HG03565 (cell line): ENCODE results near the gene TFIP11.

Source experiments
- ATAC-seq: cut with Tn5 transposase; IDR thresholded peaks from one replicate; pipeline ENCODE4 v1.9.1; 2021; ENCODE audit warnings: mild to moderate bottlenecking, moderate library complexity; ENCODE audit not compliant: unreplicated experiment

The TFIP11 gene

DNA sequence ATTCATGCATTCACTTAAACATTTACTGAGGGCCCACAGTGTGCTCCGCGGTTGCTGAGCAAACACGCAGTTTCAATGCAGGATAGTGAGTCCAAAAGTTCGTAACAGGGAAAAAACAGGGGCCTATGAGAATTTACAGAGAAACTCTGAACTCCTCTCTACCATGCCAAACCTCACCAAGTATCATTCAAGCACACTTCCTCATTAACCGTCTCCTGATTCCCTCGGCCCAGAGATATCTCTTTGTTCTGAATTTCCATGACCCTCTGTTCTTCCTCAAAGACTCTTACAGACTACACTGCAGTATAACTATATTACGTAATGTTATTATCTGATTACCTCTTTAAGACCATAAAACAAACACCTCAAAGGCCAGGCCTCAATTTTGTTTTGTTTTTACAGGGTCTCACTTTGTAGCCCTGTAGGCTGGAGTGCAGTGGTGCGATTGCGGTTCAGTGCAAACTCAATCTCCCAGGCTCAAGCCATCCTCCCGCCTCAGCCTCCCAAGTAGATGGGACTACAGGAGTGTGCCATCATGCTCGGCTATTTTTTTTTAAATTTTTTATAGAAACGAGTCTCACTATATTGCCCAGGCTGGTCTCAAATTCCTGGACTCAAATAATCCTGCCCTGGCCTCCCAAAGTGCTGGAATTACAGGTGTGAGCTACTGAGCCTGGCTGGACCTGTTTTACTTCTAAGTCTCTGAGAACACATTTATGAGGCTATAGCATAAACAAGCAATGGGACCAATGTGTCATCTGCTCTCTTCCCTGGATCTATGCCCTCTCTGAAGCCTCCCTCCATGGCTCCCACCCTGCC, 32.3 kb downstream of the TFIP11 start:
- ATAC-seq, result no peak

DNA sequence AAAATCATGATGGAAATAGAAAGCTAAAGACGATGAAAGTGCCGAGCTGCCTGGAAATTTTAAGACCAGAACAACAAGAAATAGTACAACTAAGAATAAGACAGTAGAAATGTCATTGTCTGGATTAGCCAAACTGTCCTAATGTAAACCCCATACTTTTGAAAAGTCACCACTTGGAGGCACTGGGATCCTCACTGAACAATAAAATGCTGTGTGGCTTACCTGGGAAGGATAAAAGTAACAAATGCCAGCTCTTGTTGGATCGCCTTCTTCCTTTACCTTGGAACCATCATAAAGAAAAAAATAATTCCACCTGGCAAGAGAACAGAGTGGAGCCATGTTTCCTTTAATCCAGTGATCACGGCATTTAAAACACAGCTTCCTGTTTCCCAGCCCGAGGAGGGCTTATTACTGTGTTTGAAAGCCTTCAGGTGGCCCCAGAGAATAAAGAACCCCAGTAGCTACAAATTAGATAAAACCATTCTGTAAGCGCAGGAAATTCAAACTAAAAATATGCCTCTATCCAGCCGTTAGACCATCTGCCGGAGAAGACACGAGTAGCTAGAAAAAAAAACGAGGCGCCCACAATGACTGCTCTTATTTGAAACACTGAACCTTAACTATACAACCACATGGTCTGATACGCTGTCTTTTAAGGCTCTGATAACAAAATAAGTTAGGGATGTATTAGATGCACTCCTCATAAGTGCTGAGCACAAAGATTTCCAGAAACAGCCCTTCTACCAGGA, 33.1 kb downstream of the TFIP11 start:
- ATAC-seq, result no peak

DNA sequence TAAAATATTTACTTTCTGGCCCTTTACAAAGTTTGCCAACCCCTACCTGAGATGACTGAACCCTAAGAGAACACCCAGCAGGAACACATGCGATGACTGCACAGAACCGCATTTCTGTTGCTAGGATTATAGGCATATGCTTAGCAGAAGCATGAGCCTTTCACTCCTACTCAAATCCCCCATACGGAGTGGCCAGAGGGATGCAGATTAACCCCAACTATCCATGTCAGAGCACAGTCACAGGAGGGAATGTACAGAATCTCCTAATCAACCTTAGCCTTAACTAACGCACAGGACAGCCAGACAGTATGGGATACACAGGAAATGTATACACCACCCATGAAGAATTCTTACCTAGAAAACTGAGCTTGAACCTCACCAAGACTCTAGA, 34.9 kb downstream of the TFIP11 start:
- no peak for ATAC-seq

DNA sequence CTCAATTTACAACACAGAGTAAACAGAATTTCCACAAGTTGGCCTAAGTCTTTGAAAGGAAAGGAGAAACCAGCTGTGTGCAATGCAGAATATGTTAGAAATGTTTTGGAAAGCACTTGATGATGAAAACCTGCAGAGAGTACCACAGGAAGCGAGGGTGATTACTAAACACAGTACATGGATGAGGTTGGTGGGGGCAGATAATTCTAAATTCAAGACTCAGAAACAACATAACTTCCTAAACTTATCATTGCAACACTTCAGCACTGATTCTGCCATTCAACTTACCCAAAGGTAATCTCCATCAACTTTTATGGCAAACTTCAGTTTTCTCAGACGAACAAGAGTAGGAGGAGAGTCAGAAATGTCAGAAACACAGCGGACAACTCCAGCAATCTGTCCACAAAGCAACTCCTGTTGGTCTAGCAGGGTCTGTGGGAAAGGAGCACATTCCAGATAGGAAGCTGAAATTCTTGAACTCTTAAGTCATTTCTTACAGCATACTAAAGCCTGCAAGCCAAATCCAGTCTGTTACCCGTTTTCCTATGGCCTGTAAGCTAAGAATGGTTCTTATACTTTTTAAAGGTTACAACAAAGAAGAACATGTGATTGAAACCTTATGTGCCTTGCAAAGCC, 35.5 kb downstream of the TFIP11 start:
- ATAC-seq, result no peak

DNA sequence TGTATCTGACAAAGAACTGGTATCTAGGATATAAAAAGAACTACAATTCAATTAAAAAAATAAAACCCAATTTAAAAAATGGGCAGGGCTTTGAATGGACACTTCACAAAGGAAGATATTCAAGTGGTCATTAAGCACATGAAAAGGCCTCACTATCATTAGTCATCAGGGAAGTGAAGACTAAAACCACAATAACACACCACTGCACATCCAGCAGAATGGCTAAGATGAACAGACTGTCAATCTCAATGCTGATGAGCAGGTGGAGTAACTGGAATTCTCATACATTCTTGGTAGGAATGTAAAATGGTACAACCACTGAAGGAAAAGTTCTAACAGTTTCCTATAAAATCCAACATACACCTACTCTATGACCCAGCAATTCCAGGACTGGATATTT, 37.6 kb downstream of the TFIP11 start:
- no peak for ATAC-seq

DNA sequence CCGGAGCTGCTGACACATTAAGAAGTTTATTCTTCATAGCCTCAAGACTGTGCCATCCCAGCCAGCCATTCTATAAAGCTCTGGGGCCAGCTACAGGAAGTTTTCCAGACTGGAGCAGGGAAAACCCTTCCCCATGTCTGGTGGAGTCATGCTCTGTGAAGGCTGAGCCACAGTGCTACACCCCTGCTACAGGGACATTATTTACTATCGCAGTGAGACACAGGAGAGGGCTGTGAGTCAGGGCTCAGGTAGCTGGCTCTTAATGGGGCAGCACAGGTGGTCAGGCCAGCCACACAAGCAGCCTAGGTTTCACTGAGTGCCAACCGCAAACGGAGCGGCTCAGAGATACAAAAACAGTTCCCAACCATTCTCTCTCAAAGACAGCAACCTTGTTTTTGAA, 40.8 kb downstream of the TFIP11 start:
- ATAC-seq, result no peak

DNA sequence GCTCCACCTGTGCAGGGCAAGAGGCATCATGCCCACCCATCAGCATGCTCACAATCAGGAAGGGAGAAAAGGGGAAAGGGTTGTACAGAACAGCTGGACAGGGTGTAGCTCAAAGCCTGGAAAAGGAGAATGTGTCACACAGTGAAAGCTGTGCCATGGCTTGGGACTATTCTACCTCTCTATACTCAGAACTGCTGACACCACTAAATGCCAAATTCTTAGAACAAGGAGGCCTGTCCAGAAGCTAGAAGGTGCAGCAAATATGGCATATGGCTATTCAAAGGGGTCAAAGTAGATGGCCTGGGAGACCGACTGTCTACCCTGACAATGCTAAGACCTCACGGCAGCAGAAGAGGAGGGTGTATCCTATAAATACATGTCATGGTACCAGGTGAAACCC, 41.5 kb downstream of the TFIP11 start:
- ATAC-seq, result no peak

DNA sequence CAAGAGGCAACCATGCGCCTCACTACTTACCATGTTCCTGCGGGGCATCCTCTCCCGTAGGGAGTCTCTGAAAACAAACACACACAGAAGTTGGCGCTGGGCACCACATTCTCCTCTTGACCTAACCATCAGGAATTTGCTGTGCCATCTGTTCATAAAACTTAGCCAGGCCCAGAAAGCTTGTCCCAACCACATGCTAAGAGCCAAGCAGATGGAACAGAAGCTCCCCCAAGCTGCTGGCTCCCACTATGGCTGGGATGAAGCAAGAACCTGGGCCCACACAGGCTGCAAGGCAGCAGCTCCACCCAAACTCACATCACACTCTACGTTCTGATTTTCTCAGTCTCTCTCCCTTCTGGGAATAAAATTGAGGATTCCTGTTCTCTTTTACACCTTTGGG, 46.1 kb downstream of the TFIP11 start:
- ATAC-seq, result no peak

DNA sequence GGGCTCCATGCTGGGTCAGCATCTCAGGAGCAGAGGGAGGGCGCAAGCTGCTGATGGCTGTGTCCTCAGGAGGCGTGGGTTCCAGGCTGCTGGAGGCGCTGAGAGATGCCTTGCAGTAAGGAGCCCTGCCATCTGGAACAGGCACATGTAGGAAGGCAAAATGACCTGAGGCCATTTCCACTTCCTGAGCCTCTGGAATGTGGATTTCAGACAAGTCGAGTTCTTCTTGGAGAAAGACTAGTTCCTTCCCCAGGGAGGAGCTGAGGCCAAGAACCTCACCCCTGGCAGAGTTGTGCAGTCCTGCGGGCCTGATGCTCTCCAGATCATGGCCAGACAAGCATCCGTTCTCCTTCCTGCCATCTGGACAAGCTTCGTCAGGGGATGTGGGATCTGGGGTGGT, 48.0 kb downstream of the TFIP11 start:
- no peak for ATAC-seq

DNA sequence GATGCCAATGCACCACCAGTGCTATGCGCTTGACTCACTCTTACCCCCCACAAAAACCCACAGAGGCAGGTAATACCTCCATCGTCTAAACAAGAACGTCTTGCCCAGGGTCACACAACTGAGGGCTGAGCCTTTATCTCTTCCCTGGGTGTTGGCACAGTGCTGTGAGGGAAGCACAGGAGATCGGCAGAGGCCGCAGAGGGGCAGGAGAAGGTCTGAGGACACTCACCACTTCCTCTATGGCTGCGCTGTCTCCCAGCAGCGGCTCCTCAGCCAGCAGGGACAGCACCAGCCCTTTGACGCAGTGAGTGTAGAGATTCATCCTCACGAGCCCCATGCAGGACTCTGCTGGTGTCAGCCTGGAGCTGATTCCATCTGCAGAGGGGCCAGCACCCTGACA, 48.6 kb downstream of the TFIP11 start:
- ATAC-seq, result no peak

DNA sequence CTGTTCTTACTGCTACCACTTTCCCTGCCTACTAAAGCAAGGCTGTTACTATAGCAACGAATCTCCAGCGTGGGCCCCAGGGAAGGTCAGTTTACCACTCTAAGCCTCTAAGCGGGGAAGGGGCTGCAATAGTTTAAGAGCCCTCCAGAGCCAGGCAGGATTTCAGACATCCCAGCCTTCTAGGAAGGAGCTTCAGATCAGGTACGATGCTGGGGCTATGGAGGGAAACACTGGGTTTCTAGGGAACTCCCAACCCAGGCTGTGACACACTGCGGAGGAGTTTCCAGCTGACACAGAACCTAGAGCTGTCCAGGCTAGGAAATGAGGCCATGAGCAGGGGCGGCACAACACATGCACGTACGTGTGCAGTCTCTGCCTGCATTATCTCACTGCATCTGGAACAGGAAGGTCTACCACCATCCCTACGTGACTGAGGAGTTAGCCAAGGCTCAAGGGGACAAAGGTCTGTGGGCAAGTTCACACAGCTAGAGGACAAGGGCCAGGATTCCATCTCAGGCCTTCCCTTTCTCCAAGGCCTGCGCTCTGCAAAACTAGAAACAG, 49.1 kb downstream of the TFIP11 start:
- no peak for ATAC-seq

DNA sequence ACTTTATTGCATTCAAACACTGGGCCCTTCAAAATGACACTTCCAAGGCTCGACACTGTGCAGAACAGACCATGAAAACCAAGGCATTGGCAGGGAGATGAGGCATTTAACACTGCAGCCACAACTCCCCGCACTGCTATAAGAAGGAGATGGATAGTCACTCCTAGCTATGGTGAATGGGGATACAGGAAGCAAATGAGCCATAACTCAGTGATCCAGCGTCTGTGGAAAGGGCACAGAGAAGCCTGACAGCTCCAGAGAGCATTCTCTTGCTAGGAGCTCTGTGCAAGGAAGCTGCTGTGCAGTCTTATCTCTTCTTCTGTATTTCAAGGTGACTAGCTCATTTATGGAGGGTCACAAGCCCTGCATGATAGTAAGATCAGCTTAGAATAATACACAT, 49.6 kb downstream of the TFIP11 start:
- no peak for ATAC-seq

DNA sequence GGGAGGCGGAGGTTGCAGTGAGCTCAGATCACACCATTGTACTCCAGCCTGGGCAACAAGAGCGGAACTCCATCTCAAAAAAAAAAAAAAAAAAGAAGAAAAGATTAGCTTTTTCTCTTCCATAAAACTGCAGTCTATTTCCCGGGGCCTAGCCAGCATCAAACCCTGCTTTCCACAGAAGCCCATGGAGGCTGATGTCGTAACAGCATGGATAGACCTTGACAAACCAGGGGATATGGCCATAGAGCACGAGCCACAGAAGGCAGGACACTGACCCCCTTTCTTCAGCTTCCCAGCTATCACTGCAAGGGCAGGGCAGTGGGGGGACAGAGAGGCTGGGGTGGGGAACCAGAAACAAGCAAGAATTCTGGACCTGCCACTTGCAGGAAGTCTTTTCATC, 50.2 kb downstream of the TFIP11 start:
- no peak for ATAC-seq

DNA sequence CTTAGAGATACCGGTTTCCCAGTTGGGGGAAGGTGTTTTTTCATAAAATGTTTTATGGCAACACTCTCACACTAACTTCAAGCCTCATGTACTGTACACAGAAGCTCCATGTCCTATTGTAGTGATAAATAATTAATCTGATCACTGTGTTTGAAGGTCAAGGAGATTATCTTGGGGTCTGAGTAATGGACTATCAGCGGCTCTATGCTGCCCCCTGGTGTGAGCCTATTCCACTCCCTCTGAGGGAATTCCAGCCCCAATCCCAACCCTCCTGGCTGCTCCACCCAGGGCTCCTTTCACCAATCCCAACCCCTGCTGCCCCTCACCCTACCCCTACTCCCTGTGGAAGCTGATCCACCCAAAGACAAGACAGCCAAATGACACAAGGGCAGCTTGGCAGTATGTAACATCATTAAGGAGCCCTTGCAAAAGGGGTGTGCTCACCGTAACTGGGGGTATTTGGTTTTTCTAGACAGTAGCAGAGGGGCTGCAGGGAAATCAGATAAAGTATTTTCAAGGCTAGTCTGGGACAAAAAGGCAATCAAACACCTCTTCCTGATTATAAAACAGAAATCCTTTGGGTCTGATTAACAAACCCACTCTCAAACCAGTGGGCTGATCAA, 51.0 kb downstream of the TFIP11 start:
- ATAC-seq, result no peak

DNA sequence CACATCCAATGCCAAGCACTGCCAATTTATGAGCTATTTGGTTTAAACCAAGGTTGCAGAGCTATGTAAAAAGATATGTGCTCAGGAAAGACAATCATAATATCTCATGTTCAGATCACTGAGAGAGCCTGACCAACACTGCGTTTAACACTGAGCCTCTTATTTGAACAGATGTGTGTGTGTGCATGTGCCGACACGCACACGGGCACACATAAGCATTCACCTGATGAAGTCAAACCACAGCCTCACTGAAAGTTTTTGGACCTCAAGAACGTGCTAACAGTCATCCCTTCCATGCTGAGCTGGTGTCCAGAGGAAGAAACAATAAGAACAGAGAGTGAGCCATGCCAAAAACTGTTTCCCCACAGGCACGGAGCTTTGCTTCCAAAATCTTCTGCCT, 52.1 kb downstream of the TFIP11 start:
- no peak for ATAC-seq

DNA sequence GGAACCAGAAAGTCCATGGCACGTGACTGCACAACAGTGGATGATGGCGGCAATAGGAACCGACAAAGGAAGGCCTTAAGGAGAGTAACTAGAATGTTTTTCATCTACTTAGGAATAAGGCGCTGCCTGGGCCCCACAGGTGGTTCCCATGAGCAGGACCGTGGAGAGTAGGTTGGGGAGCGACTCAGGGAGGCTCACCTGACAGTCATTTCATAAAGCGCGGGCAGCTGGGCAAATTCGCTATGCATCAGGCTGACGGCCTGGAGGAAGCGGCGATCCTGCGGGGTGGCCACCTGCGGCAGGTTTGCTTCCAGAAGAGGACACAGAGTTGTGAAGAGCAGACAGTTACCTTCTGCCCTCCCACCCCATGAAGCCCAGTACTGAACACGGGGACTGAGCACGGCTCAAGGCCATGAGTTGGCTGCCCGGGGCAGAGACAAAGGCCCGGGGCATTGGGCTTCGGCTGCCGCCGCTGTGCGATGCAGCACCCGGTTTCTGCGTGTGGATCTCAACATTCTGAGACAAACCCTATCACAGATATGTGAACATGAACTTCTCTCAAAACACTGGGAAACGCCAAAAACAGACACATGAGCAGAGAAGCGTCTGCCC, 54.5 kb downstream of the TFIP11 start:
- no peak for ATAC-seq

DNA sequence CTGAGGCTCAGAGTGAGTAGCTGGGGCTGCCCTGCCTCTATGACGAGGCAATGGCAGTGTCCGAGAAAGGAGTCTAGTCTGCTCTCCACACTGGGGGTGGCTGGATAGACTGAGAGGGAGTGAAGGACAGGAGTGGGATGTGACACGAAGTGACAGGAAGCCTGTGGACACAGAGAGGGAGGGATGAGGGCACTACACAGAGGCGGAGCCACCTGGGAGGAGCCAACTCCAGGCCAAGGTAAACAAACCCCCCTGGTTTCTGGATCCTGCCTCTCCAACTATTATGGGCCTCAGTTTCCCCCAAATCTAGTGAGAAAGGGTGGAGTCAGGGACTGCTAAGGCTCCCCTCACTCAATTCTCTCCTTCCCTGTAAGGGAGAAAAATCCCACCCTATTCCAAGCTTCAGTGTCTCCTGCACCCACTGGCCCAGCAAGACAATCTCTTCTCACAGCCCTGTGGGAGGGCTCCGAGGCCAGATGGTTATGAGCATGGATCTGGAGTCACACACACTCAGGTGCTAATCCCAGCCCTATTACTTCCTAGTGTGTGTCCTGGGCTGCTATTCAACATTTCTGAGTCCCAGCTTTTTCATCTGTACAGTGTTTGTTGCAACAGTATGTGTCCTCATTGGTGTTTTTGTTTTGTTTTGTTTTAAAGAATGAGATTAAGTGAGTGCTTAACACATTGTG, 58.3 kb downstream of the TFIP11 start:
- ATAC-seq, result no peak

DNA sequence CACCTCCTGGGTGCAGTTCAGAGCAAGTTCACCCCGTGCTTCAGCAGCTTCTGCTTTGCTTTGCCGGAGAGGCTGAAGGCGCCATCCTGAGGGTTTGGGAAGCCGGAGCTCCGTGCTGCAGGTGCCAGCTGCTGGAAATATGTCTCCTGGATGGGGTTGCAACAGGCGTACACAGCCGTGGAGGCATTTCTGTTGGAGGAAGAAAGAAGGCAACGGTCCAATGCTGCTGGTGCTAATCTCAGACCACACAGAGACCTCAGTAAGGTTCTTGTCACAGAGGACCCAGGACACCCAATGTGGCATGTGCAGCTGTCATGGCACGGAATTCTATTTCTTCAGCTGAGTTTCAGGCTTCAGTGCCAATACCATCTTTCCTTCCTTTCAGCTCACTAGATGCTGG, 59.1 kb downstream of the TFIP11 start:
- ATAC-seq, result no peak

DNA sequence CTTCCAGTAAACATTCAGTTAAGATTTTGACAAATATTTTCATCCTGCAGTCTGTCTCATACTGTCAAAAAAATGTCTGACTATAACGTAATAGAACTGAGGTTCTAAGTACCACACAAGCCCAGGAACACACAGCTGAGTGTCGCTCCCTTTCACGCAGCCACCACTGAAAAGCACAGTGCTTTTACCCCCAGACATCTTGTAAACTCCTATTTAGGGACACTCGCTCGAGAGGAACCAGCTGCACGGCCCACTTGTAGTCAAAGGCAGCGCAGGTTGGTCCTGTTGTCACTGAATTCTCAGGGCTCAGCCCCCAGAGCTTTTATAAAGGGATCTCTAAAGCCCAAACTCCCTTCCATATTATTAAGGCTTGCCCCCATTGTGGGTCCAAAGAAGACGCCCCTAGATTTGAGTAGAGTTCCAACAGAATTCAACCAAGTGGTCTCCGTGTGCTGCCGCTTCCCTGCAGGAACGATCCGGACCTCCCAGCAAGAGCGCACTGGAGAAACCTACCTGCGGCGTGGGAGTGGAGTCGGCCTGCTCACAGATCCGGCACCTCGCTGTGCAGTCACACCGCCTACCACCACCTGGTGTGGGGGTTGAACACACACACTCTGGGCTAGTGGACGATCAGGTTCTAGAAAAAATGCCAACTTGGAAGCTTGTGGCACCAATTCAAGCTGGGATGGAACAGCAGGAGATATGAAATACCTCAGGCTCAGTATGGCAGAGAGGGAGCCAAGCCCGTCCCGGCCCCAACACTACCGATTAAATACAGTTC, 59.8 kb downstream of the TFIP11 start:
- no peak for ATAC-seq
